ENCODE measurements around the gene AGT. TPM values are rescaled to one million over a fixed set of nuclear protein-coding genes. Genes with fewer than 3 reads are reported as not detected.

AGT gene
- total RNA-seq: not detected in 2 replicates

DNA sequence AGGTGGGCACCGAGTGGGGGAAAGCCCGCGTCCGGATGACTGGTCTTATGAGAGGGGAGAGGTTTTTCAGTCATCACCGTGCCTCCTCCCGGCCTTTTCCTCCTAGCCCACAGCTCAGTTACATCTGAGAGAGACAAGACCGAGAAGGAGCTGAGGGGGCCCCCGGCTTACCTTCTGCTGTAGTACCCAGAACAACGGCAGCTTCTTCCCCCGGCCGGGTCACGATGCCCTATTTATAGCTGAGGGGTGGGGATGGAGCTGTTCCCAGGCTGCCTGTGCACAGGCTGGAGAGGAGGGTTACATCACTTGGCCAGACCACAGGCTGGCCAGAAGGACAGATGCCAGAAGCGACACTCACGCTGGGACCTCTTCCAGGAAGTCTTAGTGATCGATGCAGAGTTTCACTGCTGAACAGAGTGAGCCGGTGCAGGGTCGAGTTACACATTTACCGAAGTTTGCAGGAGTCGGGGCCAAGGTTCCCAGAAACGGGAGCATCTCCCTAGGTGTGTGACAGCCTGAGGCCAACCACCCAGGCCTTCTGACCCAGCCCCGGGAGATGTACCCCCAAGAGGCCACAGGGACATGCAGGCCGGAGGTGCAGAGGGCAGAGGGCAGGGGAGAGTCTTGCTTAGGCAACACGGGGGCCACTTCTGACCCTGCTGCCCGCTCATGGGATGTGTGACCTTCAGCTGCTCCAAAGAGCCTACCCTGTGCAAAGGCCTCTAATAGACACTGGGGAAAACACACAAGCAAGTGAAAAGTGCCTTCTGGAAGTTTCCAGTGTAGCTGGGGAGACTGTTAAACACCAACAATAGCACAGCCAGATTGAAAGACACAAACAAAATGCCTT is at the start of gene AGT:
Gene AGT, minus strand, starts transcription at position 208 of the 850 bp plus-strand sequence. CDS start 3,299 bp downstream, outside the sequence.

DNA sequence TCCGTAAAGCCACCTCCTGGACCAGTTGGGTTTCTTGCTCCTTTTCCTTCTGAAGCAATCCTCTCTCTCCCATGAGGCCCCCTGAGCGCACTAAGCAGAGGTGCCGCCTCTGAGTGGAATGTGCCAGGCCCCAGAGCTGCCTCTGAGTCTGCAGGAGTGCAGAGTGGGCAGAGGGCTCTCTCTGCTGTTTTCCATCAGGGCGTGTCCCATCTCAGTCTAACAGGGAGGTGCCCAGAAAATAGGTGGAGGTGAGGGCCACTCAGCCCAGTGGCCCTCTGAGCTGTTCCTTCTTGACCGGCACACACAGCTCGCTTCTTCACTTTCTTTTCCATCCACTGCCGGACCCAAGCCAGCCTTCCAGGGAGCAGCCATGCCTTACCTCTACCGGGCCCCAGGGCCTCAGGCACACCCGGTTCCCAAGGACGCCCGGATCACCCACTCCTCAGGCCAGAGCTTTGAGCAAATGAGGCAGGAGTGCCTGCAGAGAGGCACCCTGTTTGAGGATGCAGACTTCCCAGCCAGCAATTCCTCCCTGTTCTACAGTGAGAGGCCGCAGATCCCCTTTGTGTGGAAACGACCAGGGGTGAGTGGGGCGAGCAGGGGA is 33.3 kb upstream of the AGT start, which contains the start of gene CAPN9:
Gene CAPN9, plus strand, starts transcription at position 262 of the 604 bp plus-strand sequence. Its CDS starts 109 bp downstream, at position 371.

Other genes starting within 250 kb of the AGT start
- gene COG2, start 71.6 kb downstream of the AGT start, total RNA-seq: 26.6 and 27.3 TPM in 2 replicates
- gene CAPN9, start 33.3 kb upstream of the AGT start, total RNA-seq: under 0.01 TPM in 1 of 2 replicates, not detected in the other
- gene C1orf198, start 154.4 kb upstream of the AGT start, total RNA-seq: 26.9 and 27.2 TPM in 2 replicates